ENCODE data around the gene PRELID2.

Gene PRELID2

GRCh38 chr5:145775411-145775810, 59.7 kb downstream of the PRELID2 start:
- H3K27ac ChIP-seq (ENCODE audit: low read depth, low read length, severe bottlenecking) = peak overlapping the region; percentile 59
- H3K36me3 ChIP-seq (ENCODE audit: control insufficient read depth, insufficient read depth, low read length) = no peaks in the 10 kb centered on the region
- WGBS, 2 experiments (ENCODE audit: insufficient coverage in 2 of 2) = no CpG with 5 or more reads among the region's 1 CpG
- peaks cover 6% of the 10 kb centered on the region for H3K9me3 ChIP-seq (ENCODE audit: control insufficient read depth, low read length)
- no peak overlapping the region for H3K4me3 ChIP-seq (ENCODE audit: extremely low read depth, insufficient read depth, low read length, poor library complexity, severe bottlenecking)
- peaks cover 13% of the 10 kb centered on the region for H3K4me1 ChIP-seq (ENCODE audit: control insufficient read depth, insufficient read depth, low read length, poor library complexity, severe bottlenecking)

- H3K27ac ChIP-seq (ENCODE audit: low read depth, low read length, severe bottlenecking) = no peak overlapping the region
- no peaks in the 10 kb centered on the region for H3K36me3 ChIP-seq (ENCODE audit: control insufficient read depth, insufficient read depth, low read length)
- H3K4me1 ChIP-seq (ENCODE audit: control insufficient read depth, insufficient read depth, low read length, poor library complexity, severe bottlenecking) = peaks cover 13% of the 10 kb centered on the region
- WGBS, 2 experiments (ENCODE audit: insufficient coverage in 2 of 2) = 60% methylated on average over 1 of the region's 1 CpG; no CpG with 5 or more reads in 1 of the 2 experiments
- H3K9me3 ChIP-seq (ENCODE audit: control insufficient read depth, low read length) = peaks cover 6% of the 10 kb centered on the region
- H3K4me3 ChIP-seq (ENCODE audit: extremely low read depth, insufficient read depth, low read length, poor library complexity, severe bottlenecking) = no peak overlapping the region
Measured at GRCh38 chr5:145774442-145774841, 60.7 kb downstream of the PRELID2 start.

GRCh38 chr5:145772466-145772865, 62.7 kb downstream of the PRELID2 start:
- H3K36me3 ChIP-seq (ENCODE audit: control insufficient read depth, insufficient read depth, low read length) = no peaks in the 10 kb centered on the region
- peaks cover 13% of the 10 kb centered on the region for H3K4me1 ChIP-seq (ENCODE audit: control insufficient read depth, insufficient read depth, low read length, poor library complexity, severe bottlenecking)
- no peak overlapping the region for H3K4me3 ChIP-seq (ENCODE audit: extremely low read depth, insufficient read depth, low read length, poor library complexity, severe bottlenecking)
- H3K27ac ChIP-seq (ENCODE audit: low read depth, low read length, severe bottlenecking) = no peak overlapping the region
- H3K9me3 ChIP-seq (ENCODE audit: control insufficient read depth, low read length) = no peaks in the 10 kb centered on the region

- no peaks in the 10 kb centered on the region for H3K36me3 ChIP-seq (ENCODE audit: control insufficient read depth, insufficient read depth, low read length)
- H3K4me3 ChIP-seq (ENCODE audit: extremely low read depth, insufficient read depth, low read length, poor library complexity, severe bottlenecking) = no peak overlapping the region
- 80% methylated on average over 1 of the region's 3 CpGs; no CpG with 5 or more reads in 1 of the 2 experiments for WGBS, 2 experiments (ENCODE audit: insufficient coverage in 2 of 2)
Measured at GRCh38 chr5:145768863-145769262, 66.3 kb downstream of the PRELID2 start.

GRCh38 chr5:145764325-145764724, 70.8 kb downstream of the PRELID2 start:
- Histone ChIP-seq H3K4me3 (ENCODE audit: extremely low read depth, insufficient read depth, low read length, poor library complexity, severe bottlenecking) (no peak overlapping the region), H3K4me1 (ENCODE audit: control insufficient read depth, insufficient read depth, low read length, poor library complexity, severe bottlenecking) (no peaks in the 10 kb centered on the region), H3K36me3 (ENCODE audit: control insufficient read depth, insufficient read depth, low read length) (no peaks in the 10 kb centered on the region), H3K9me3 (ENCODE audit: control insufficient read depth, low read length) (no peaks in the 10 kb centered on the region), H3K27ac (ENCODE audit: low read depth, low read length, severe bottlenecking) (no peak overlapping the region)
- 100% methylated on average over 1 of the region's 1 CpG for WGBS, 2 experiments (ENCODE audit: insufficient coverage in 2 of 2)

More at GRCh38 chr5:145768863-145769262, 66.3 kb downstream of the PRELID2 start:
- Histone ChIP-seq H3K4me1 (ENCODE audit: control insufficient read depth, insufficient read depth, low read length, poor library complexity, severe bottlenecking) (no peaks in the 10 kb centered on the region), H3K9me3 (ENCODE audit: control insufficient read depth, low read length) (no peaks in the 10 kb centered on the region), H3K27ac (ENCODE audit: low read depth, low read length, severe bottlenecking) (no peak overlapping the region)

- H3K9me3 ChIP-seq (ENCODE audit: control insufficient read depth, low read length) = no peaks in the 10 kb centered on the region
- H3K4me1 ChIP-seq (ENCODE audit: control insufficient read depth, insufficient read depth, low read length, poor library complexity, severe bottlenecking) = no peaks in the 10 kb centered on the region
- H3K4me3 ChIP-seq (ENCODE audit: extremely low read depth, insufficient read depth, low read length, poor library complexity, severe bottlenecking) = no peak overlapping the region
- no peak overlapping the region for H3K27ac ChIP-seq (ENCODE audit: low read depth, low read length, severe bottlenecking)
- 83% methylated on average over 1 of the region's 1 CpG; no CpG with 5 or more reads in 1 of the 2 experiments for WGBS, 2 experiments (ENCODE audit: insufficient coverage in 2 of 2)
- H3K36me3 ChIP-seq (ENCODE audit: control insufficient read depth, insufficient read depth, low read length) = no peaks in the 10 kb centered on the region
Measured at GRCh38 chr5:145762833-145763232, 72.3 kb downstream of the PRELID2 start.

GRCh38 chr5:145761254-145761653, 73.9 kb downstream of the PRELID2 start:
- no peak overlapping the region for H3K27ac ChIP-seq (ENCODE audit: low read depth, low read length, severe bottlenecking)
- no peaks in the 10 kb centered on the region for H3K36me3 ChIP-seq (ENCODE audit: control insufficient read depth, insufficient read depth, low read length)
- no peaks in the 10 kb centered on the region for H3K9me3 ChIP-seq (ENCODE audit: control insufficient read depth, low read length)
- no peak overlapping the region for H3K4me3 ChIP-seq (ENCODE audit: extremely low read depth, insufficient read depth, low read length, poor library complexity, severe bottlenecking)
- WGBS, 2 experiments (ENCODE audit: insufficient coverage in 2 of 2) = 82% methylated on average over 2 of the region's 4 CpGs; no CpG with 5 or more reads in 1 of the 2 experiments
- H3K4me1 ChIP-seq (ENCODE audit: control insufficient read depth, insufficient read depth, low read length, poor library complexity, severe bottlenecking) = no peaks in the 10 kb centered on the region

- H3K4me1 ChIP-seq (ENCODE audit: control insufficient read depth, insufficient read depth, low read length, poor library complexity, severe bottlenecking) = no peaks in the 10 kb centered on the region
- H3K4me3 ChIP-seq (ENCODE audit: extremely low read depth, insufficient read depth, low read length, poor library complexity, severe bottlenecking) = no peak overlapping the region
- 100% methylated on average over 1 of the region's 1 CpG; no CpG with 5 or more reads in 1 of the 2 experiments for WGBS, 2 experiments (ENCODE audit: insufficient coverage in 2 of 2)
- no peaks in the 10 kb centered on the region for H3K9me3 ChIP-seq (ENCODE audit: control insufficient read depth, low read length)
- no peak overlapping the region for H3K27ac ChIP-seq (ENCODE audit: low read depth, low read length, severe bottlenecking)
- H3K36me3 ChIP-seq (ENCODE audit: control insufficient read depth, insufficient read depth, low read length) = no peaks in the 10 kb centered on the region
Measured at GRCh38 chr5:145760660-145761059, 74.5 kb downstream of the PRELID2 start.

GRCh38 chr5:145752947-145753346, 82.2 kb downstream of the PRELID2 start:
- Histone ChIP-seq H3K4me3 (ENCODE audit: extremely low read depth, insufficient read depth, low read length, poor library complexity, severe bottlenecking) (no peak overlapping the region), H3K27ac (ENCODE audit: low read depth, low read length, severe bottlenecking) (no peak overlapping the region), H3K36me3 (ENCODE audit: control insufficient read depth, insufficient read depth, low read length) (no peaks in the 10 kb centered on the region), H3K4me1 (ENCODE audit: control insufficient read depth, insufficient read depth, low read length, poor library complexity, severe bottlenecking) (peaks cover 6% of the 10 kb centered on the region), H3K9me3 (ENCODE audit: control insufficient read depth, low read length) (peaks cover 10% of the 10 kb centered on the region)
- WGBS, 2 experiments (ENCODE audit: insufficient coverage in 2 of 2) = 83 to 84% methylated on average over 4 to 5 of the region's 5 CpGs

GRCh38 chr5:145752534-145752933, 82.6 kb downstream of the PRELID2 start:
- H3K9me3 ChIP-seq (ENCODE audit: control insufficient read depth, low read length) = peaks cover 10% of the 10 kb centered on the region
- H3K27ac ChIP-seq (ENCODE audit: low read depth, low read length, severe bottlenecking) = no peak overlapping the region
- H3K4me1 ChIP-seq (ENCODE audit: control insufficient read depth, insufficient read depth, low read length, poor library complexity, severe bottlenecking) = peaks cover 6% of the 10 kb centered on the region
- H3K4me3 ChIP-seq (ENCODE audit: extremely low read depth, insufficient read depth, low read length, poor library complexity, severe bottlenecking) = no peak overlapping the region
- WGBS, 2 experiments (ENCODE audit: insufficient coverage in 2 of 2) = 100% methylated on average over 1 of the region's 2 CpGs; no CpG with 5 or more reads in 1 of the 2 experiments
- no peaks in the 10 kb centered on the region for H3K36me3 ChIP-seq (ENCODE audit: control insufficient read depth, insufficient read depth, low read length)

GRCh38 chr5:145750199-145750598, 84.9 kb downstream of the PRELID2 start:
- Histone ChIP-seq H3K36me3 (ENCODE audit: control insufficient read depth, insufficient read depth, low read length) (no peaks in the 10 kb centered on the region), H3K4me3 (ENCODE audit: extremely low read depth, insufficient read depth, low read length, poor library complexity, severe bottlenecking) (no peak overlapping the region), H3K9me3 (ENCODE audit: control insufficient read depth, low read length) (peaks cover 10% of the 10 kb centered on the region), H3K4me1 (ENCODE audit: control insufficient read depth, insufficient read depth, low read length, poor library complexity, severe bottlenecking) (peaks cover 6% of the 10 kb centered on the region), H3K27ac (ENCODE audit: low read depth, low read length, severe bottlenecking) (no peak overlapping the region)

Data from mesodermal cell (in vitro differentiated cells).